Mucosa of descending colon (tissue), 3 donors: ENCODE data around the gene ST3GAL3. TPM values are rescaled to one million over a fixed set of nuclear protein-coding genes. Genes with fewer than 3 reads are reported as not detected.

Experiments
- ATAC-seq: fragments of 200-7000 bp; cut with Tn5 transposase; one replicate; pipeline ENCODE4 v1.9.1; 2020; ENCODE audit warnings: mild to moderate bottlenecking, moderate library complexity
- DNase-seq, 3 donors: peaks; one replicate each; pipeline ENCODE4 v3.0.0-alpha.2; 2020
- H3K36me3 ChIP-seq: fragments of 200-600 bp; one replicate; pipeline ENCODE4 v1.8.0; 2021; ENCODE audit warnings: low read depth, mild to moderate bottlenecking
- H3K4me1 ChIP-seq: fragments of 200-600 bp; one replicate; pipeline ENCODE4 v1.8.0; 2021; ENCODE audit warnings: low read depth, mild to moderate bottlenecking
- H3K4me3 ChIP-seq: fragments of 200-600 bp; one replicate; pipeline ENCODE4 v1.8.0; 2021; ENCODE audit warnings: mild to moderate bottlenecking
- H3K9me3 ChIP-seq: fragments of 200-600 bp; one replicate; pipeline ENCODE4 v1.8.0; 2021; ENCODE audit warnings: mild to moderate bottlenecking
- CTCF ChIP-seq: fragments of 200-600 bp; IDR thresholded peaks from one replicate; pipeline ENCODE4 v1.8.0; 2022; ENCODE audit warnings: antibody characterized with exemption, mild to moderate bottlenecking
- intact Hi-C, 2 donors: fragments of 100-400 bp; cut with DNase I in 1 of 2; cut with micrococcal nuclease in 1 of 2; formaldehyde crosslinking; loops; one replicate each; pipeline versions ENCODE4 v1.11.0 to v1.11.1; 2022; cut with DNase I, micrococcal nuclease
- total RNA-seq, 3 donors: library from RNA; stranded (reverse); fragmentation: NEBNext Ultra II Directional in 2 of 3; extraction: Animal tissue kit (Norgen Biotek cat#: 25700) in 2 of 3; gene quantifications; one replicate each; pipeline versions ENCODE4 v1.2.1 to v1.2.4, GENCODE V29; 2021 to 2023
- donor health status: DM: no; HTN: no; CAD: no; lungs with moderate emphysema.
- donor health status: DM: no; HTN: no; CAD: no.
- donor health status: DM: no; HTN: yes; CAD: no.

Gene ST3GAL3
- total RNA-seq, 3 donors from 2014 or later, result 9.5 to 26.3 (median 18.2) TPM

GRCh38 chr1:43824795-43825194, 117.5 kb downstream of the ST3GAL3 start:
- H3K4me3 ChIP-seq, result no peak overlapping the region
- ATAC-seq, result no peak

GRCh38 chr1:43828574-43828973, 121.2 kb downstream of the ST3GAL3 start:
- ATAC-seq, result no peak

More at GRCh38 chr1:43824795-43825194, 117.5 kb downstream of the ST3GAL3 start:
- TF ChIP-seq CTCF, result no peak
- intact Hi-C loops, result no loop called here
- Histone ChIP-seq H3K9me3 (no peaks in the 10 kb centered on the region), H3K4me1 (no peaks in the 10 kb centered on the region), H3K36me3 (no peaks in the 10 kb centered on the region)
- DNase-seq, result no peak

GRCh38 chr1:43830802-43831201, 123.5 kb downstream of the ST3GAL3 start:
- intact Hi-C loops, result no loop called here
- Histone ChIP-seq H3K4me3 (no peak overlapping the region), H3K36me3 (no peaks in the 10 kb centered on the region), H3K4me1 (no peaks in the 10 kb centered on the region), H3K9me3 (no peaks in the 10 kb centered on the region)
- ATAC-seq (peak; percentile 68), DNase-seq (no peak)
- no peak for TF ChIP-seq CTCF

More at GRCh38 chr1:43828574-43828973, 121.2 kb downstream of the ST3GAL3 start:
- TF ChIP-seq CTCF, result no peak
- intact Hi-C loops, result no loop called here
- no peak for DNase-seq
- Histone ChIP-seq H3K36me3 (no peaks in the 10 kb centered on the region), H3K4me1 (no peaks in the 10 kb centered on the region), H3K4me3 (no peak overlapping the region), H3K9me3 (no peaks in the 10 kb centered on the region)

- Histone ChIP-seq H3K9me3 (no peaks in the 10 kb centered on the region), H3K4me3 (no peak overlapping the region), H3K36me3 (no peaks in the 10 kb centered on the region), H3K4me1 (peaks cover 10% of the 10 kb centered on the region)
- no peak for TF ChIP-seq CTCF
- intact Hi-C loops, result no loop called here
- no peak for ATAC-seq
- DNase-seq, result no peak
Measured at GRCh38 chr1:43831851-43832250, 124.5 kb downstream of the ST3GAL3 start.

- ATAC-seq, result no peak
Measured at GRCh38 chr1:43832255-43832654, 124.9 kb downstream of the ST3GAL3 start.

More at GRCh38 chr1:43832255-43832654, 124.9 kb downstream of the ST3GAL3 start:
- Histone ChIP-seq H3K4me3 (no peak overlapping the region), H3K36me3 (no peaks in the 10 kb centered on the region), H3K4me1 (peaks cover 10% of the 10 kb centered on the region), H3K9me3 (no peaks in the 10 kb centered on the region)
- intact Hi-C loops, result no loop called here
- no peak for TF ChIP-seq CTCF
- no peak for DNase-seq
